ENCODE measurements around the gene ABI2. TPM values are rescaled to one million over a fixed set of nuclear protein-coding genes. Genes with fewer than 3 reads are reported as not detected.

ABI2 gene
- total RNA-seq, 5 donors from 2014 or later (not counting 1 experiment from before 2014, with no cell fraction given), result 22.3 to 29.4 (median 26.7) TPM

DNA sequence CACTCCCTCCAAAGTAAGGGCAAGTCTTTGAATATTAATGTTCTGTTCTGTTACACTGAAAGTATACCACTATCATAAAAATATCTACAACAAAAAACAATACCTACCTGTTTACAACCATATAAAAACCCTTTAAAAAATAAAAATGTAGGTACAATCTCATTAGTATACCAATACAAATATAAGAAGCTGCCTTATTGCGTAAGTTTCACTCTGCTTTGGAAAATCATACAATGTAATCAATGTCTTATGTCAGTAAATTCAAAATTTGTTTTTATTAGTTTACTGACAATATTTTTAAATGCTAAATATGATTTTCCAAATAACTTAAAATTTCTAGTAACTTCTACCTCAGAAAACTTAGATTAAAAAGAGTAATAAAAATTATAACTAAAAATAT, 134.1 kb downstream of the ABI2 start:
- Mint-ChIP-seq H3K36me3 (peaks cover 3% of the 10 kb centered on the region), H3K27ac (no peak overlapping the region), H3K4me1 (no peaks in the 10 kb centered on the region), H3K27me3 (peaks cover 1 to 3% of the 10 kb centered on the region in 2 donors), H3K9me3 (no peaks in the 10 kb centered on the region), H3K4me3 (no peak overlapping the region)
- Histone ChIP-seq H3K36me3 (ENCODE audit: control insufficient read depth in 2 of 2, extremely low read depth in 1 of 2, insufficient read depth in 1 of 2, low read length in 1 of 2) (no peaks in the 10 kb centered on the region), H3K4me1 (ENCODE audit: control insufficient read depth in 1 of 2, extremely low read depth in 1 of 2, insufficient read depth in 2 of 2, low read length in 2 of 2) (no peaks in the 10 kb centered on the region), H3K9me3 (no peaks in the 10 kb centered on the region), H3K4me3 (ENCODE audit: control insufficient read depth in 1 of 2, extremely low read depth in 1 of 2, low read length in 1 of 2) (no peak overlapping the region), H3K27ac (ENCODE audit: low read length) (no peak overlapping the region), H3K27me3 (replicated peaks in 1 of 2; ENCODE audit: control insufficient read depth in 2 of 2, extremely low read depth in 1 of 2, insufficient read depth in 2 of 2, low read length in 1 of 2) (no peaks in the 10 kb centered on the region)
- ATAC-seq (replicated peaks in 1 of 4) (no peak), DNase-seq (no peak)
- POLR2A ChIA-PET, result interaction anchor here in 1 of 2 donors (0.6 kb wide), 1 partner anchor 13 kb away, joined by 3 read pairs; no protein-coding TSS in a partner anchor
- CTCF ChIA-PET, result interaction anchor here in 1 of 2 donors (1.6 kb wide), 1 partner anchor 8 kb away, joined by 3 read pairs; no protein-coding TSS in a partner anchor
- no CpG with 5 or more reads among the region's 1 CpG for WGBS (ENCODE audit: insufficient coverage)

DNA sequence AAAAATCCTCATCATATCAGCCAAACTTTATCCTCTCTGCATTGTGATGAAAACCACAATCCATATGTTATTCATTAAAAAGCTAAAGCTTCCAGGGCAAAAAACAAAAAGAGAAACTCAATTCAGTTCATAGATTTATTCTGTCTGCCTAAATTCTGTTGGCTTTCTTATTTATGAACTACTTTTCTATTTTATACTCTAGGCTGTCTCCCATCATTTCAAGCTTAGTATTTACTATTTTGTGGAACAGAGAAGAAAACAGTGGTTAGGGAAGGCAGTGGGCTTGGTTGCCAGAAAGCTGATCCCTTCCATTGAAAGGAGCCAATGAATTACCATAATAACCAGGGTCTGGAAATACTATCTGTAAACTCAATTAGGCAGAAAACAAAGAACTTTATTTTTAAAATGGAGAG, 135.1 kb downstream of the ABI2 start:
- CTCF ChIA-PET, result interaction anchor here in 1 of 2 donors (1.6 kb wide), 1 partner anchor 9 kb away, joined by 3 read pairs; no protein-coding TSS in a partner anchor
- ATAC-seq (replicated peaks in 1 of 4) (no peak), DNase-seq (no peak)
- Mint-ChIP-seq H3K9me3 (no peaks in the 10 kb centered on the region), H3K4me1 (no peaks in the 10 kb centered on the region), H3K27me3 (peaks cover 1 to 3% of the 10 kb centered on the region in 2 donors), H3K27ac (no peak overlapping the region), H3K4me3 (no peak overlapping the region), H3K36me3 (peaks cover 3% of the 10 kb centered on the region)
- Histone ChIP-seq H3K4me3 (ENCODE audit: control insufficient read depth in 1 of 2, extremely low read depth in 1 of 2, low read length in 1 of 2) (no peak overlapping the region), H3K4me1 (ENCODE audit: control insufficient read depth in 1 of 2, extremely low read depth in 1 of 2, insufficient read depth in 2 of 2, low read length in 2 of 2) (no peaks in the 10 kb centered on the region), H3K27ac (ENCODE audit: low read length) (no peak overlapping the region), H3K9me3 (no peaks in the 10 kb centered on the region), H3K36me3 (ENCODE audit: control insufficient read depth in 2 of 2, extremely low read depth in 1 of 2, insufficient read depth in 1 of 2, low read length in 1 of 2) (no peaks in the 10 kb centered on the region), H3K27me3 (replicated peaks in 1 of 2; ENCODE audit: control insufficient read depth in 2 of 2, extremely low read depth in 1 of 2, insufficient read depth in 2 of 2, low read length in 1 of 2) (no peaks in the 10 kb centered on the region)
- POLR2A ChIA-PET, result interaction anchor here in 1 of 2 donors (0.5 to 0.6 kb wide), 2 partner anchors 79 to 718 kb away, joined by 3 to 5 read pairs; no protein-coding TSS in a partner anchor

DNA sequence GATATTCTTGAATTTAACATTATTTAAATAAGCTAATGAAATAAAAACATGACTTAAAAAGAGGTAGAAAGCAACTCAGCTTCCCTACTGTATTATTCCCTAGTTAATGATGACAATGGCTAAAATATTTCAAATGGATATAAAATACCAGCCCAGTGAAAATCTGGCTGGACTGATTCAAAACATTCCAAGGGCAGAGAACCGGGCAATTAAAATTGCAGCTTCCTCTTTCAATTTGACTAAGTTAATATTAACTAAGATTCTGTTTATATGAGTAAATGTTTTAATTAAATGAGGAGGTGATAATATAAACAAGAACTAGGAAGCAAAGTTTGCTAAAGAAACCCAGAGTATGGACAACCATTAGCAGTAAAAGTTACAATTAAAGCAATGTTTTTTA, 141.4 kb downstream of the ABI2 start:
- Mint-ChIP-seq H3K27ac (no peak overlapping the region), H3K4me1 (no peaks in the 10 kb centered on the region), H3K36me3 (no peaks in the 10 kb centered on the region), H3K27me3 (peaks cover 3% of the 10 kb centered on the region in 2 donors), H3K9me3 (no peaks in the 10 kb centered on the region), H3K4me3 (no peak overlapping the region)
- Histone ChIP-seq H3K9me3 (no peaks in the 10 kb centered on the region), H3K4me1 (ENCODE audit: control insufficient read depth in 1 of 2, extremely low read depth in 1 of 2, insufficient read depth in 2 of 2, low read length in 2 of 2) (no peaks in the 10 kb centered on the region), H3K27me3 (replicated peaks in 1 of 2; ENCODE audit: control insufficient read depth in 2 of 2, extremely low read depth in 1 of 2, insufficient read depth in 2 of 2, low read length in 1 of 2) (no peaks in the 10 kb centered on the region), H3K36me3 (ENCODE audit: control insufficient read depth in 2 of 2, extremely low read depth in 1 of 2, insufficient read depth in 1 of 2, low read length in 1 of 2) (no peaks in the 10 kb centered on the region), H3K4me3 (ENCODE audit: control insufficient read depth in 1 of 2, extremely low read depth in 1 of 2, low read length in 1 of 2) (no peak overlapping the region), H3K27ac (ENCODE audit: low read length) (no peak overlapping the region)
- CTCF ChIA-PET, result interaction anchor here (0.5 to 1.1 kb wide), 3 partner anchors 19 to 364 kb away, joined by 3 to 5 read pairs (median 3); no protein-coding TSS in a partner anchor
- DNase-seq (no peak), ATAC-seq (replicated peaks in 1 of 4) (no peak)
- WGBS (ENCODE audit: insufficient coverage), result no CpG with 5 or more reads among the region's 1 CpG
- POLR2A ChIA-PET, result interaction anchor here in 1 of 2 donors (0.6 kb wide), 2 partner anchors 311 to 520 kb away, joined by 3 to 4 read pairs; no protein-coding TSS in a partner anchor

- no peak overlapping the region for H3K27ac ChIP-seq (ENCODE audit: low read length)
- ChIA-PET POLR2A (interaction anchor here (0.6 to 0.7 kb wide), 2 partner anchors 44 to 1115 kb away, joined by 3 to 5 read pairs; no protein-coding TSS in a partner anchor), CTCF (no interaction called here)
- H3K4me3 Mint-ChIP-seq, result no peak overlapping the region
- H3K4me3 ChIP-seq (ENCODE audit: control insufficient read depth in 1 of 2, extremely low read depth in 1 of 2, low read length in 1 of 2), result no peak overlapping the region
- H3K4me1 Mint-ChIP-seq, result no peaks in the 10 kb centered on the region
- H3K27me3 Mint-ChIP-seq, result peaks cover 3% of the 10 kb centered on the region in 2 donors
- no CpG with 5 or more reads among the region's 4 CpGs for WGBS (ENCODE audit: insufficient coverage)
- no peaks in the 10 kb centered on the region for H3K27me3 ChIP-seq (replicated peaks in 1 of 2; ENCODE audit: control insufficient read depth in 2 of 2, extremely low read depth in 1 of 2, insufficient read depth in 2 of 2, low read length in 1 of 2)
- no peaks in the 10 kb centered on the region for H3K36me3 Mint-ChIP-seq
- H3K27ac Mint-ChIP-seq, result no peak overlapping the region
- no peaks in the 10 kb centered on the region for H3K36me3 ChIP-seq (ENCODE audit: control insufficient read depth in 2 of 2, extremely low read depth in 1 of 2, insufficient read depth in 1 of 2, low read length in 1 of 2)
- no peaks in the 10 kb centered on the region for H3K9me3 ChIP-seq
- no peaks in the 10 kb centered on the region for H3K9me3 Mint-ChIP-seq
- DNase-seq (no peak), ATAC-seq (replicated peaks in 1 of 4) (no peak)
- no peaks in the 10 kb centered on the region for H3K4me1 ChIP-seq (ENCODE audit: control insufficient read depth in 1 of 2, extremely low read depth in 1 of 2, insufficient read depth in 2 of 2, low read length in 2 of 2)
Observed at GRCh38 chr2:203470371-203470770, 142.2 kb downstream of the ABI2 start.

DNA sequence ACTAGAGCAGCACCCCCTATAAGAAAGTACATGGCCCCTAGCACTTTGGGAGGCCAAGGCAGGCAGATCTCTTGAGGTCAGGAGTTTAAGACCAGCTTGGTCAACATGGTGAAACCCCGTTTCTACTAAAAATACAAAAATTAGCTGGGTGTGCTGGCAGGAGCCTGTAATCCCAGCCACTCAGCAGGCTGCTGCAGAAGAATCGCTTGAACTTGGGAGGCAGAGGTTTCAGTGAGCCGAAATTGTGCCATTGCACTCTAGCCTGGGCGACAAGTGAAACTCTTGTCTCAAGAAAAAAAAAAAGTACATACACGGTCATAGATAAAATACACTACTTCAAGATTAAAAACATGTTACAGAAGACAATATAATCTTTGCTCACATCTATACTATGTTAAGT, 143.1 kb downstream of the ABI2 start:
- Histone ChIP-seq H3K4me3 (ENCODE audit: control insufficient read depth in 1 of 2, extremely low read depth in 1 of 2, low read length in 1 of 2) (no peak overlapping the region), H3K9me3 (no peaks in the 10 kb centered on the region), H3K27ac (ENCODE audit: low read length) (no peak overlapping the region), H3K4me1 (ENCODE audit: control insufficient read depth in 1 of 2, extremely low read depth in 1 of 2, insufficient read depth in 2 of 2, low read length in 2 of 2) (no peaks in the 10 kb centered on the region), H3K27me3 (replicated peaks in 1 of 2; ENCODE audit: control insufficient read depth in 2 of 2, extremely low read depth in 1 of 2, insufficient read depth in 2 of 2, low read length in 1 of 2) (no peaks in the 10 kb centered on the region), H3K36me3 (ENCODE audit: control insufficient read depth in 2 of 2, extremely low read depth in 1 of 2, insufficient read depth in 1 of 2, low read length in 1 of 2) (no peaks in the 10 kb centered on the region)
- Mint-ChIP-seq H3K36me3 (no peaks in the 10 kb centered on the region), H3K27me3 (peaks cover 3% of the 10 kb centered on the region in 2 donors), H3K4me1 (no peaks in the 10 kb centered on the region), H3K9me3 (no peaks in the 10 kb centered on the region), H3K27ac (no peak overlapping the region), H3K4me3 (no peak overlapping the region)
- POLR2A ChIA-PET, result interaction anchor here (0.6 kb wide), 2 partner anchors 45 to 925 kb away, joined by 3 to 5 read pairs; no protein-coding TSS in a partner anchor
- DNase-seq (no peak), ATAC-seq (replicated peaks in 1 of 4) (no peak)
- CTCF ChIA-PET, result no interaction called here
- 96% methylated on average over 2 of the region's 5 CpGs for WGBS (ENCODE audit: insufficient coverage)

GRCh38 chr2:203476881-203477280, 148.7 kb downstream of the ABI2 start:
- POLR2A ChIA-PET, result no interaction called here
- Mint-ChIP-seq H3K9me3 (no peaks in the 10 kb centered on the region), H3K4me3 (no peak overlapping the region), H3K27me3 (no peaks in the 10 kb centered on the region), H3K27ac (no peak overlapping the region), H3K36me3 (no peaks in the 10 kb centered on the region), H3K4me1 (no peaks in the 10 kb centered on the region)
- DNase-seq, result no peak
- Histone ChIP-seq H3K27ac (ENCODE audit: low read length) (no peak overlapping the region), H3K4me1 (ENCODE audit: control insufficient read depth in 1 of 2, extremely low read depth in 1 of 2, insufficient read depth in 2 of 2, low read length in 2 of 2) (no peaks in the 10 kb centered on the region), H3K27me3 (replicated peaks in 1 of 2; ENCODE audit: control insufficient read depth in 2 of 2, extremely low read depth in 1 of 2, insufficient read depth in 2 of 2, low read length in 1 of 2) (no peaks in the 10 kb centered on the region), H3K9me3 (no peaks in the 10 kb centered on the region), H3K36me3 (ENCODE audit: control insufficient read depth in 2 of 2, extremely low read depth in 1 of 2, insufficient read depth in 1 of 2, low read length in 1 of 2) (no peaks in the 10 kb centered on the region), H3K4me3 (ENCODE audit: control insufficient read depth in 1 of 2, extremely low read depth in 1 of 2, low read length in 1 of 2) (no peak overlapping the region)
- 100% methylated on average over 1 of the region's 2 CpGs for WGBS (ENCODE audit: insufficient coverage)
- CTCF ChIA-PET, result interaction anchor here in 1 of 2 donors (2.1 kb wide), 1 partner anchor 338 kb away, joined by 7 read pairs; no protein-coding TSS in a partner anchor
- no peak for ATAC-seq (replicated peaks in 1 of 4)
